GM12864 (cell line): Measurements from ENCODE around the gene KLHL30.
A peak's percentile ranks its signal among the peaks of the same experiment; 100 is the strongest.

Experiments
- DNase-seq: peaks from one replicate; pipeline ENCODE4 v3.0.0-alpha.2; 2011; ENCODE audit warnings: low read depth
- H3K4me3 ChIP-seq: 2 replicates; pipeline ENCODE4 v1.5.1; 2011; ENCODE audit warnings: mild to moderate bottlenecking, low read depth, low read length, control low read depth
- CTCF ChIP-seq: IDR thresholded peaks from 2 replicates; pipeline ENCODE4 v1.5.1; 2011; ENCODE audit warnings: low read depth, mild to moderate bottlenecking, moderate library complexity, low read length, control low read depth, inconsistent platforms; ENCODE audit errors: missing control alignments

Gene KLHL30

DNA sequence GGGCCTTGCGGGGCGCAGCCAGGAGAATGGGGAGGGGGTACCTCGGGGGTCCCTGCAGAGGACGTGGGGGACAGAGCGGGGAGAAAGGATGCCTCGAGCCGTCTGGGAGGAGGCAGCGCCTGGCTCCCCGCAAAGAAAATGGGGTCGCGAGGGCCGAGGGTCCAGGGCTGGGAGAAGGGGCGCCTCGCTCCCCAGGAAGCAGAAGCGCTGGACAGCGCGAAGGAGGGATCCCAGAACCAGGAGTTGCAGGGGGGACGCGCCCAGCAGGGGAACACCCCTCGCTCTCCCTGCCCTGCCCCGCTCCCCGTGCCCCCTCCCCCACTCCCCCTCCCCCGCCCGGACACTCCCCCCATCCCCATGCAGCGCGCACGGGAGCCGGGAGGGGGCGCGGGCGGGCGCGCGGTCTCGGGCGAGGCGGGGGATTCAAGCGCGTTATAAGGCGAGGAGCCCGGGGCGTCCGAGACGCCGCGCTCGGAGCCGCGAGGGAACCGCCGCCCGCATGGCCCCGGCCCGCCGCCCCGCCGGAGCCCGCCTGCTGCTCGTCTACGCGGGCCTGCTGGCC, 20.1 kb downstream of the KLHL30 start, which contains the start of gene ERFE:
ERFE (plus strand) TSS at position 462 of the 562 bp plus-strand sequence; CDS start at position 500, 38 bp downstream.
- DNase-seq = no peak
- peak within 1 kb of the TSS; percentile 19; the same call in 1 of the 2 replicates for H3K4me3 ChIP-seq

GRCh38 chr2:238159071-238159539, 20.6 kb downstream of the KLHL30 start:
- TF ChIP-seq CTCF = no peak
- DNase-seq = no peak
- peak overlapping the region; percentile 19; the same call in 1 of the 2 replicates for H3K4me3 ChIP-seq

More for the DNA sequence above, 20.1 kb downstream of the KLHL30 start, which contains the start of gene ERFE:
- TF ChIP-seq CTCF = peak; percentile 27

GRCh38 chr2:238159661-238160205, 21.3 kb downstream of the KLHL30 start:
- H3K4me3 ChIP-seq = no peak overlapping the region

DNA sequence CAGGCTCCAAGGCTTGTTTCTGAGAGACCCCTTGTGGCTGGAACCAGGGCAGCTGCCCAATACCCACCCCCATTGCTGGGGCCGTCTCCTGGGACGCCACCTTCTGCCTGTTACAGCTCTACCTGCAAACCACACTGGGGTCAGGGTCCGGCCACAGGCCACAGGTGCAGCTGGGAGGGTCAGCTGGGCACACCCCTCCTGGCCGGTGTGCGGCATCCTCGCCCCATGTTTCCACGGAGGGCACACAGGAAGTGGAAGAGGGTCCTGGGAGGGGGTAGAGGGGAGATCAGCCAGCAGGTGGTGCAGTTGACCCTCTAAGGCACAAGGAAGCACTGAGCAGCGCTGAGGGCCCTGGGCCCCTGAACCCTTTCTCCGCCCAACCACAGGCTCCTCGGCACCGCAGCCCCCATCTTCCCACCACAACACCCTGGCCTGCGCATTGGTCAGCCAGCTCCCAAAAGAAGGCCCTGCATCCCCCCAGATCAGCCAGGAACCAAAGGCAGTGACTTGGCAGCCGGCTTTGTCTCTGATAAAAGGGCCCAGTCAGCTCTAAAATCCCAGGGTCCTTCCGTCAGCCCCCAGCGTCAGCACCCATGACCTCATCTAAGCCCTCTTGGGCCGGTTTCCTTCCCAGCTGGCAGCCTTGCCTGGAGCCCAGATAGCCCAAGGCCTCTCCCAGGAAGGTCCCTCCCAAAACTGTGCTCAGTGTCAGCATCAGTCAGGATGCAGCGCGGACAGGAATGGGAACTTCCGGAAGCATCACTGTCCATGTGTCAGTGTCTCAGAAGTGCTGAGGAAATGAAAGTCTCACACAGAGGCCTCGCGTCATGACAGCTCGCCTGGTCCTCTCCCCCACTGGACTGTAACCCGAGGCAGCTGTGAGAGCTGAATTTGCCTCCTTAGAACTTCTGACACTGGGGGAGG, 22.0 kb downstream of the KLHL30 start:
- no peak overlapping the region for H3K4me3 ChIP-seq
- DNase-seq = no peak
- TF ChIP-seq CTCF = peak; percentile 51

More at GRCh38 chr2:238159661-238160205, 21.3 kb downstream of the KLHL30 start:
- no peak for TF ChIP-seq CTCF
- no peak for DNase-seq

DNA sequence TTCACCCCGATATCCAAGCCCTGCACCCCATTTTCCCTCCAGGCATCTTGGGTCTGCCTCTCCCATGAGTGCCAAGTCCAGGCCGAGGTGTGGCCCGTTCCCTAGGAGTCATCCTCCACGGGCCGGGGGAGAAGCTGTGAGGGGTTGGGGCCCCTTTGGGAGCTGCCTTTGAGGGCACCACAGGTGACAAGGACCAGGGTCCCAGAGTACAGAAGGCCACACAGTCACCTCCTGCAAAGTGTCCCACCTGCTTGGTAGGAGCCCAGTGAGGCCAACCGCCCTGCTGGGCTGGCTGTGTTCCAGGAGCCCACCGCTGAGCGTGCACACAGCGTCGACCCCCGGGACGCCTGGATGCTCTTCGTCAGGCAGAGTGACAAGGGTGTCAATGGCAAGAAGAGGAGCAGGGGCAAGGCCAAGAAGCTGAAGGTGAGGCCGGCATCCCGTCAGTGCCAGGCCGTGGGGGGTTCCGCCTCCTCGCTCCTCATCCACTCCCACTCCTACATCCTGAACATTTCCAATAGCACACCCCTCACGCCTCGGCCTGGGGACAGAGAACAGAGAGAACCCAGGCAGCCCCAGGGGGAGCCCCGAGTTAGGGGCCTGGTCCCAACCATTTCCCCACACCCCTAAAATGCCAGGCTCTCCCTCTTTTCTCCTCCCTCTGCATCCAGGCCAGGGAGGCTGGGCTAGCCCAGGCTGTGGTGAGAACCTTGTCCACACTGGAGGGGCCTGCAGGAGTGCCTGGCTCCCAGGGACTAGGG, 23.0 kb downstream of the KLHL30 start:
- no peak for DNase-seq
- TF ChIP-seq CTCF = no peak
- H3K4me3 ChIP-seq = no peak overlapping the region

DNA sequence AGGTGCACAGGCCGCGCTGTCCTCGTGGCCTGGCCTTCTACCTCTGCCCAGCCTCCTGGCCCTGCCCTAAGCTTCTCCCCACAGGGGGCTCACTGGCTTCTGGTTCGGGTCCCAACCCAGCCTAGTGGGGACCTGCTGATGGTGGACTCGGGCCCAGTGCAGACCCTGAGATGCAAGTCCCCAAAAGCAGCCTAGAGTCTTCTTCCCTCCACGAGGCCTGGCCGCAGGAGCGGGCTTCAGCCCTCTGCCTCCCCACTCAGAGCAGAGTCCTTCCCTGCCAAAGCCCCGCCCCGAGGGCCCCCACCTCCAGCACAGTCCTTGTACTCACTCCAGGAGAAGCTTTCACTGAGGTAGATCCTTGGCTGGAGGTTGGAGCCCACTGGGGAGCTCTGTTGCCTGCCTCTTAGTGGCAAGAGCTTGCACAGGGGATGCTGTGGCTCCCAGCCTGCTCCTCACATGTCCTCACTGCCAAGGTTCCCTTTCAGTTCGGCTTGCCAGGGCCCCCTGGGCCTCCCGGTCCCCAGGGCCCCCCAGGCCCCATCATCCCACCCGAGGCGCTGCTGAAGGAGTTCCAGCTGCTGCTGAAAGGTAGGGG, 23.9 kb downstream of the KLHL30 start:
- no peak for TF ChIP-seq CTCF
- H3K4me3 ChIP-seq = no peak overlapping the region
- no peak for DNase-seq
